ENCODE results near the gene MFAP4. TPM values are rescaled to one million over a fixed set of nuclear protein-coding genes. Genes with fewer than 3 reads are reported as not detected.
A peak's percentile ranks its signal among the peaks of the same experiment; 100 is the strongest.

MFAP4 gene
- polyA plus RNA-seq, 3 donors, result 0.12 to 0.73 (median 0.12) TPM

- Histone ChIP-seq H3K36me3 (replicated peaks in 1 of 2; ENCODE audit: control insufficient read depth in 1 of 2, insufficient read depth in 2 of 2, low read length in 2 of 2) (no peaks in the 10 kb centered on the region), H3K27me3 (ENCODE audit: control insufficient read depth in 2 of 2, insufficient read depth in 2 of 2, low read length in 2 of 2) (no peaks in the 10 kb centered on the region), H3K9ac (ENCODE audit: insufficient read depth, low read length, poor library complexity, severe bottlenecking) (no peak overlapping the region), H3K9me3 (replicated peaks in 1 of 2; ENCODE audit: control insufficient read depth in 1 of 2, insufficient read depth in 1 of 2, low read length in 2 of 2) (no peaks in the 10 kb centered on the region), H3K4me1 (ENCODE audit: control insufficient read depth in 1 of 2, insufficient read depth in 2 of 2, low read length in 2 of 2) (peaks cover 3 to 7% of the 10 kb centered on the region in 2 donors), H3K4me3 (replicated peaks in 1 of 3; ENCODE audit: low read depth in 2 of 3, low read length in 3 of 3) (no peak overlapping the region), H2AFZ (ENCODE audit: insufficient read depth, low read depth, low read length, poor library complexity, severe bottlenecking) (no peak overlapping the region), H4K20me1 (ENCODE audit: insufficient read depth, low read length) (no peaks in the 10 kb centered on the region), H3K79me2 (ENCODE audit: insufficient read depth, low read length) (no peaks in the 10 kb centered on the region), H3K27ac (ENCODE audit: low read depth in 1 of 2, low read length in 2 of 2) (no peak overlapping the region), H3K4me2 (replicated peaks; ENCODE audit: extremely low read depth, low read length, poor library complexity, severe bottlenecking) (no peak overlapping the region)
- peaks cover under 1 to 8% (median 2%) of the 10 kb centered on the region in 3 donors for H3K27me3 Mint-ChIP-seq (ENCODE audit: low read depth in 3 of 3)
- H3K4me1 Mint-ChIP-seq, result peaks cover 14% of the 10 kb centered on the region
- H3K9me3 Mint-ChIP-seq, result no peaks in the 10 kb centered on the region
- intact Hi-C loops (cut with micrococcal nuclease), result loop anchor here in 1 of 2 donors (5.0 to 10.0 kb wide), 2 partner anchors 36 to 54 kb away; partner anchors contain the start of gene B9D1
- no peak overlapping the region for H3K4me3 Mint-ChIP-seq
- DNase-seq, result peak; percentile 68 to 86 (median 72)
- peak overlapping the region in 4 of 7 donors; percentile 11 to 77 (median 36) for H3K27ac Mint-ChIP-seq
- peak; percentile 46 for TF ChIP-seq CTCF (IDR thresholded peaks at IDR 0.05)
- WGBS (ENCODE audit: insufficient coverage), result 37% methylated on average over 3 of the region's 7 CpGs
- no peaks in the 10 kb centered on the region for H3K36me3 Mint-ChIP-seq
Observed at GRCh38 chr17:19418251-19418992, 31.4 kb upstream of the MFAP4 start.

- 56% methylated on average over 3 of the region's 3 CpGs for WGBS (ENCODE audit: insufficient coverage)
- H3K4me3 ChIP-seq (replicated peaks in 1 of 3; ENCODE audit: low read depth in 2 of 3, low read length in 3 of 3), result no peak overlapping the region
- TF ChIP-seq CTCF (IDR thresholded peaks at IDR 0.05), result no peak
- Mint-ChIP-seq H3K27me3 (ENCODE audit: low read depth in 3 of 3) (peaks cover 2 to 11% (median 4%) of the 10 kb centered on the region in 3 donors), H3K4me3 (no peak overlapping the region), H3K27ac (peak overlapping the region in 2 of 7 donors; percentile 53 to 58), H3K36me3 (no peaks in the 10 kb centered on the region), H3K9me3 (no peaks in the 10 kb centered on the region), H3K4me1 (peaks cover 14% of the 10 kb centered on the region)
- no peaks in the 10 kb centered on the region for H3K79me2 ChIP-seq (ENCODE audit: insufficient read depth, low read length)
- H4K20me1 ChIP-seq (ENCODE audit: insufficient read depth, low read length), result no peaks in the 10 kb centered on the region
- no peak overlapping the region for H2AFZ ChIP-seq (ENCODE audit: insufficient read depth, low read depth, low read length, poor library complexity, severe bottlenecking)
- no peak overlapping the region for H3K4me2 ChIP-seq (replicated peaks; ENCODE audit: extremely low read depth, low read length, poor library complexity, severe bottlenecking)
- peak in 1 of 3 donors; percentile 27 for DNase-seq
- no peaks in the 10 kb centered on the region for H3K36me3 ChIP-seq (replicated peaks in 1 of 2; ENCODE audit: control insufficient read depth in 1 of 2, insufficient read depth in 2 of 2, low read length in 2 of 2)
- intact Hi-C loops (cut with micrococcal nuclease), result loop anchor here in 1 of 2 donors (5.0 to 10.0 kb wide), 2 partner anchors 35 to 53 kb away; partner anchors contain the start of gene B9D1
- H3K4me1 ChIP-seq (ENCODE audit: control insufficient read depth in 1 of 2, insufficient read depth in 2 of 2, low read length in 2 of 2), result peaks cover 3 to 7% of the 10 kb centered on the region in 2 donors
- H3K27ac ChIP-seq (ENCODE audit: low read depth in 1 of 2, low read length in 2 of 2), result no peak overlapping the region
- no peak overlapping the region for H3K9ac ChIP-seq (ENCODE audit: insufficient read depth, low read length, poor library complexity, severe bottlenecking)
- no peaks in the 10 kb centered on the region for H3K27me3 ChIP-seq (ENCODE audit: control insufficient read depth in 2 of 2, insufficient read depth in 2 of 2, low read length in 2 of 2)
- H3K9me3 ChIP-seq (replicated peaks in 1 of 2; ENCODE audit: control insufficient read depth in 1 of 2, insufficient read depth in 1 of 2, low read length in 2 of 2), result no peaks in the 10 kb centered on the region
Observed at GRCh38 chr17:19417611-19418010, 30.6 kb upstream of the MFAP4 start.
